Measurements from ENCODE around the gene CSE1L.
"Not testable (repeated sequence)": the region's sequence is repeated elsewhere in the genome, so short reads cannot be mapped to it uniquely, and the experiment has no call there.

CSE1L gene, protein sequence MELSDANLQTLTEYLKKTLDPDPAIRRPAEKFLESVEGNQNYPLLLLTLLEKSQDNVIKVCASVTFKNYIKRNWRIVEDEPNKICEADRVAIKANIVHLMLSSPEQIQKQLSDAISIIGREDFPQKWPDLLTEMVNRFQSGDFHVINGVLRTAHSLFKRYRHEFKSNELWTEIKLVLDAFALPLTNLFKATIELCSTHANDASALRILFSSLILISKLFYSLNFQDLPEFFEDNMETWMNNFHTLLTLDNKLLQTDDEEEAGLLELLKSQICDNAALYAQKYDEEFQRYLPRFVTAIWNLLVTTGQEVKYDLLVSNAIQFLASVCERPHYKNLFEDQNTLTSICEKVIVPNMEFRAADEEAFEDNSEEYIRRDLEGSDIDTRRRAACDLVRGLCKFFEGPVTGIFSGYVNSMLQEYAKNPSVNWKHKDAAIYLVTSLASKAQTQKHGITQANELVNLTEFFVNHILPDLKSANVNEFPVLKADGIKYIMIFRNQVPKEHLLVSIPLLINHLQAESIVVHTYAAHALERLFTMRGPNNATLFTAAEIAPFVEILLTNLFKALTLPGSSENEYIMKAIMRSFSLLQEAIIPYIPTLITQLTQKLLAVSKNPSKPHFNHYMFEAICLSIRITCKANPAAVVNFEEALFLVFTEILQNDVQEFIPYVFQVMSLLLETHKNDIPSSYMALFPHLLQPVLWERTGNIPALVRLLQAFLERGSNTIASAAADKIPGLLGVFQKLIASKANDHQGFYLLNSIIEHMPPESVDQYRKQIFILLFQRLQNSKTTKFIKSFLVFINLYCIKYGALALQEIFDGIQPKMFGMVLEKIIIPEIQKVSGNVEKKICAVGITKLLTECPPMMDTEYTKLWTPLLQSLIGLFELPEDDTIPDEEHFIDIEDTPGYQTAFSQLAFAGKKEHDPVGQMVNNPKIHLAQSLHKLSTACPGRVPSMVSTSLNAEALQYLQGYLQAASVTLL

DNA sequence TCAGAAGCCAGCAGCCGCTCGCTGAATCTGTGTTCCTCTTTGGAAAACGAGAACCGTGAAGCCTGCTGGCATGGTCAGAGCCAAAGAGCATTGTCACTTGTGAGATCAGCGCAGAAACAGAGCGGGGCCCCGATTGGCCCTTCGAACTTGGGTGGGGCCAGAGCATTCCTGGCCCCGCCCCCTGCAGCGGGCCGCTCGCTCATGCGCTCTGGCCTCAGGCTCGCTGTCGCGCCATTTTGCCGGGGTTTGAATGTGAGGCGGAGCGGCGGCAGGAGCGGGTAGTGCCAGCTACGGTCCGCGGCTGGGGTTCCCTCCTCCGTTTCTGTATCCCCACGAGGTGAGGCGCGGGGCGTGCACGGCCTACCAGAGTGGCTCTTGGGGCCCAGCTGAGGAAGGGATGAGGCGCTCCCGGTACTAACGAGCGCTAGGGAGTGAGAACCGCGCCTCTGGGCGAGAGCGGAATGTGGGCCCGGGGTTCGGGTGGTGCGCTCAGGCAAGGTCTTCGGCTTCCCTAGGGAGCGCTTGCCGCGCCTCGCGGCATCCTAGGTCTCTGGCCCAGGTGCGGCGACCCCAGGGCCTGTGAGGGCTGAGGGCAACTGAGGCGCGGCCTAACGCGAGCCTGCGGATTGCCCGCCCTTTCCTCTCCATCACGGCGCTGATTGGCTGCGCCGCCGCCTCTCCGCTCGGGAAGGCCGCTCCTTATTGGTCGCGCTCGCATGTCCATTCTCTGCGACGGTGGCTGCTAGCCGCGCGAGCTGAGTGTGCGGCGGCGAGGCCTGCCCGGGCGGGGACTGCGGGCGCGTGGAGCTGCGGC is at the start of gene CSE1L:
Gene CSE1L, plus strand, starts transcription at position 226 of the 814 bp plus-strand sequence. CDS start 12,152 bp downstream, outside the sequence.
- DNase-seq (ENCODE audit: low read depth in 1 of 2, low spot score in 1 of 2) = peak; percentile 84 to 93

DNA sequence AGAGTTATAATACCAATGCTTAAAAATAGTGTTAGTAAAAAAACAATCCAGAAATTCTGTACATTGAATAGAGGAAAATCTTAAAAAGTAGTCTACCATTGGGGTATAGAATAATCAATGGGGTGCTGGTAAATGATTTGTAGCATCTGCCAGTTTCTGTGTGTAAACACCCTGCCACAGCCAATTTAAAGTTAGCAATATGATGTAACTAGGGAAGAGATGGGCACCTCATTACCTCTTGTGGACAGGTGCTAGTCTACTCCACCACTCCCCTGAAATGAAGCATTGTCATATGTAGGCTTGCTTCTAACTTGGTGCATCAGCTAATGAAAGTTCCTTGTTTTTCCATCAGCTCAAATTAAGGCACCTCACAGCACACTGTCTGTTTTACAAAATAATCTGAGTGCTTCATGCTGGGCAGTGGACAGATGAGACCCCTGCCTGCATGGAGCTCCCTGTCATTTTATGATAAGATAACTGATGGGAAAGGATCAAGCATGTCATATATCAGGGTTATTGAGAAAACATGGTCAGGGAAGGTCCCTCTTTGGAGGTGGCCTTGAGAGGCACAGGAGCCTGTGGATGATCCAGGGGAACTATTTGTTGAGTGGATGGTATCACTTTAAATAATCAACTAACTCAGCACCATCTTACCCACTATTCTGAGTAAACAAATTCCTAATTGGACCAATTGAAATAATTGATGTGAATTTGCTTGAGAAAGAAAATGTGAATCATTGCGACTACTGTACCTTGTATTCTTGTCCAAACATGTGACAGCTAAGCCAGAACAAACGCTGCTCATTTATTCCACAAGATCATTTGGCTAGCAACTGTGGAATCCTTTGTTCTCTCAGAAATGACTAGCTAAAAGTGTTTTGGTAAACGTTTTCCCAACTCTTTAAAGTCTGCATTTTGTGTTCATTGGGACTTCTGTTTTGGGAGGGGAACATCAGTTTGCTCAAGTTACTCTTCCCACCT is 45.9 kb upstream of the CSE1L start:
- DNase-seq (ENCODE audit: low read depth in 1 of 2, low spot score in 1 of 2) = no peak

DNA sequence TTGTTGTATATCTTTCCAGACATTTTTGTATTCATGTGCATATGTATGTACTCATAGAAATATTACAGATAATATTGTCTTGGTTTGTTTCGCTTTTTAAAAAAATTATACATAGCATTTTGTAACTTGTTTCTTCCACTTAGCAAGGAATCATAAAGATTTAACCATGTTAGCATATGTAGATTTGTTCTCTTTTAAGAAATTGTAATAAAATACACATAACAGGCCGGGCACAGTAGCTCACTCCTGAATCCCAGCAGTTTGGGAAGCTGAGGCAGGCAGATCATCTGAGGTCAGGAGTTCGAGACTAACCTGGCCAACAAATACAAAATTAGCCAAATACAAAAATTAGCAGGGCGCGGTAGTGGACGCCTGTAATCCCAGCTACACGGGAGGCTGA is 44.4 kb upstream of the CSE1L start:
- no peak for DNase-seq (ENCODE audit: low read depth in 1 of 2, low spot score in 1 of 2)

DNA sequence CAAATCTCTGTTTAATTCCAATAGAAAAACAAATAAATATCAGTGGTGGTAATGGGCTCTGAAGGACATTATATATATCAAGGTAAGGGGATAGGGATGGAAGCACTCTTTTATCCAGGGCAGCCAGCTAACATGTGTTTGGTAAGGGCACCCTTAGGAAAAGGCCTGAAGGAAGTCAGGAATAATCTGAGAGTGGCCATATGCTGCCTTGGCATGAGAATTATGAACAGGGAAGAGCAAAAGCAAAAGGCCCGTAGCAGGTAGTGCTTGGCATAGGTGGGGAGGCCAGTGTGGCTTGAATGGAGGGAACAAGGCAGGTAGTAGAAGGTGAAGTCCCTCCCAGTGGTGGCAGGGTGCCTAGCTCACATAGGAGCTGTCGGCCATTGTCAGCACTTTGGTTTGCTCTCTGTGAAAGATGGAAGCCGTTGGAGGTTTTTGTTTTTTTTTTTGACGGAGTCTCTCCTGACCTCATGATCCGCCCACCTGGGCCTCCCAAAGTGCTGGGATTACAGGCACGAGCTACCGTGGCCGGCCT is 39.6 kb upstream of the CSE1L start:
- DNase-seq (ENCODE audit: low read depth in 1 of 2, low spot score in 1 of 2) = no peak

DNA sequence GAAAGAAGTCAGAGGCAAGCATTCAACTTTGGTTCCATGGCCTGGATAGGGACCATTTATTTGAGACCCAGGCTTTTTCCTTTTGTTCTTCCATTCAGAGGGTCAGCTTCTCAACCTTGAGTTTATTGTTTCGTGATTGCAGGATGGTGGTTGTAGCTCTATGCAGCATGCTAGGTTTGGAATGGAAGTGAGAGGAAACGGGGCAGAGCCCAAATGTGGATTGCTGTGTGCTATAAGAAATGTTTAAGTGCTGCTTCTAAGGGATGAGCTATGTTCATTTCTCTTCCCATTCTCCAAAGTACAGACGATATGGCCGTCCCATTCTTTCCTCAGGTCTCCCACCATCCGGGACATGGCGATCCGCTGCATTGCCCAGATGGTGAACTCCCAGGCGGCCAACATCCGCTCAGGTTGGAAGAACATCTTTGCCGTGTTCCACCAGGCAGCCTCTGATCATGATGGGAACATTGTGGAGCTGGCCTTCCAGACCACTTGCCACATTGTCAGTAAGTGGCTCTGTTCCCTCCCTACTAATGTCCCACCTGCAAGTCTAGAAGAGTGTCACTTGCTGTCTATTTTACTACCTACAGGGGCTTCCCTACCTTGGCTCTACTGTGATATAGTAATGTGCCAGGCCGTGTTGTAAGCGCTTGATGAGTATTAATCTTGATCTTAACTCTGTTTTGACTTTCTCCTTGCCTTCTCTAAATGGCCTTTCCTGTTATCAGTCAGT is 36.0 kb upstream of the CSE1L start:
- no peak for DNase-seq (ENCODE audit: low read depth in 1 of 2, low spot score in 1 of 2)

DNA sequence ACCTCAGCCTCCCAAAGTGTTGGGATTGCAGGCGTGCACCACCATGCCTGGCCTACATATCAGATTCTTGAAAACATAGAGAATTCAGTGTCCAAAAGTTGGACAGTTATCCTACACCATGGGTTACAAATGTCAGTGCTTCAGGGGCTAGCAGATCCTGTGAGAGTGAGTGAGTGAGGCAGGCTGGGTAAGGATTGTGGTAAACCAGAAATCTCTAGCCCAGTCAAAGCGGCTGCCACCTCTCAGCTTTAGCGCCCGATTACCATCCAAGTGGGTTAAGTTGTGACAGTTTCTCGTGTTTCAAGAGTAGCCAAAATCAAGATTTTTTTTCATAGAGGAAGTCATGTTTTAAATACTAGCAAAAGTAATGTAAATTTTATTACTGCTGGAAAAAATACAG is 21.9 kb upstream of the CSE1L start:
- DNase-seq (ENCODE audit: low read depth in 1 of 2, low spot score in 1 of 2) = no peak

DNA sequence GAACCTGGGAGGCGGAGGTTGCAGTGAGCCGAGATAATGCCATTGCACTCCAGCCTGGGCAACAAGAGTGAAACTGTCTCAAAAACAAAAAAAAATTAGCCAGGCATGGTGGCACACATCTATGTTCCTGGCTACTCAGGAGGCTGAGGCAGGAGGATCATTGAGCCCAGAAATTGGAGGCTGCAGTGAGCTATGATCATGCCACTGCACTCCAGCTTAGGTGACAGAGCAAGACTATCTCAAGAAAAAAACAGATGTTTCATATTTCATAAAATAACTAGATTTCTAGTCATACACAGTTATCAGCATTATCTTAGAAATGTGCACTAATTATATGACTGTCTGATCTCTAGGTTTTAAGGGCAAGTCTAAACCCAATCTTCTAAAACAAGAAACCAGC is 17.9 kb upstream of the CSE1L start:
- DNase-seq (ENCODE audit: low read depth in 1 of 2, low spot score in 1 of 2) = not testable (repeated sequence)

DNA sequence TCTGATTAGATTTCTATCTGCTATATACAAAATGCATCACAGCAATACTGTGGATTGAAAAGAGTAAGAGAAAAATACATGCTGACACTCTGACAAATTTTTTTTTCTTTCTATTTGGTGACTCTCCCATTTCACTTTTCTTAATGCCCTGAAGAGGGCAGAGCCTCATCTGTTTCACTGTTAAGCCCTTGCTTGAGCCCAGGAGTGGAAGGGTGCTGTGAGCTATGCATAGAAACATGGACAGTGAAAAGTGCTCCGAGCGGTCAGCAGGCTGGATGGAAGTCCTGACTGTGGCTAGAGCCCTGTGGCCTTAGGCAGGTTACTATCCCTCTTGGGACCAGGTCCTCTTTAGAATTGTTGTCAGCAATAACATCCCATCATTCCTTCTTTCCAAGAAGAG is 17.4 kb upstream of the CSE1L start:
- DNase-seq (ENCODE audit: low read depth in 1 of 2, low spot score in 1 of 2) = no peak

DNA sequence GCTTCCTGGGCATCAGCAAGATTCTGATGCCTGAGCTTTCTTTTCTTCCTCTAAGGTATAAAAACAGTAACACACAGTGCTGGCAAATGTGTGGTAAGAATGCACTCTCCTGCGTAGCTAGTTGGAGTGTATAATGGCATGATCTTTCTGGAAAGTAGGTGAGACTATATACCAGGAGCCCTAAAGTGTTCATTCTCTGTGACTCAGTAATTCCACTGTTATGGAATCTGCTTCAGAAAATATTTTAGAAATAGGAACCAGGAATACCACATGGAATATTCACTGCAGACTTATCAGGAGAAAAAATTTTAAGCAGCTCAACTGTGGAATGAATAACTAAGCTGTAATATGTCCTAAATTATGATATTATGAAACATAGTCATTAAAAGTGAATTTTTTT is 16.9 kb upstream of the CSE1L start:
- no peak for DNase-seq (ENCODE audit: low read depth in 1 of 2, low spot score in 1 of 2)

DNA sequence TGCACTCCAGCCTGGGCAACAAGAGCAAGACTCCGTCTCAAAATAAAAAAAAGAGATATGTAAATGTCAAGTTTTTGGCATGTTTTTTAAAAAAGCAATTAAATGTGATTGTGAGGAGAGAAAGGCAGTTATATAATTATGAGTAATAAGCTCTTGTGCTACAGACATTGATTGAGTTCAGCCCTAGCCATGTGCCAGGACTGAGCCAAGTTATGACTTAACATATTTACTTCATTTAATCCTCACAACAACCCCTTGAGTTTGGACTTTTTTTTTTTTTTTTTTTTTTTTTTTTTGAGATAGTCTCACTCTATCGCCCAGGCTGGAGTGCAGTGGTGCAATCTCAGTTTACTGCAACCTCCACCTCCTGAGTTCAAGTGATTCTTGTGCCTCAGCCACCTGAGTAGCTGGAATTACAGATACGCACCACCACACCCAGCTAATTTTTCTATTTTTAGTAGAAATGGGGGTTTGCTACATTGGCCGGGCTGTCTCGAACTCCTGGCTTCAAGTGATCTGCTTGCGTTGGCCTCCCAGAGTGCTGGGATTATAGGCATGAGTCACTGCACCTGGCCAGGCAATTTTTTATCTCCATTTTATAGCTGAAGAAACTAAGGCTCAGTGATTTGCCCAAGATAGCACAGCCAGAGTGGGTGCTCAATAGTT is 15.0 kb upstream of the CSE1L start:
- DNase-seq (ENCODE audit: low read depth in 1 of 2, low spot score in 1 of 2) = no peak

DNA sequence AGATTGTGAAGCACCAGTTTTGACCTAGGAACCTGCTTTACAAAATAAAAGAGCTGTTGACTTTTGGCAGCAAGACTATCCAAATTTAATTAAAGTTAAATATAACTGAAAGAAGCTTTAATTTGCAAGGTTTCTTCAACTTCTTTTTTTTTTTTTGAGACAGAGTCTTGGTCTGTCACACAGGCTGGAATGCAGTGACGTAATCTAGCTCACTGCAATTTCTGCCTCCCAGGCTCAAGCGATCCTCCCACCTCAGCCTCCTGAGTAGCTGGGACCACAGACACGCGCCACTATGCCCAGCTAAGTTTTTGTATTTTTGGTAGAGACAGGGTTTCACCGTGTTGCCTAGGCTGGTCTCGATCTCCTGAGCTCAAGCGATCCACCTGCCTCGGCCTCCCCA is 13.7 kb upstream of the CSE1L start:
- no peak for DNase-seq (ENCODE audit: low read depth in 1 of 2, low spot score in 1 of 2)

DNA sequence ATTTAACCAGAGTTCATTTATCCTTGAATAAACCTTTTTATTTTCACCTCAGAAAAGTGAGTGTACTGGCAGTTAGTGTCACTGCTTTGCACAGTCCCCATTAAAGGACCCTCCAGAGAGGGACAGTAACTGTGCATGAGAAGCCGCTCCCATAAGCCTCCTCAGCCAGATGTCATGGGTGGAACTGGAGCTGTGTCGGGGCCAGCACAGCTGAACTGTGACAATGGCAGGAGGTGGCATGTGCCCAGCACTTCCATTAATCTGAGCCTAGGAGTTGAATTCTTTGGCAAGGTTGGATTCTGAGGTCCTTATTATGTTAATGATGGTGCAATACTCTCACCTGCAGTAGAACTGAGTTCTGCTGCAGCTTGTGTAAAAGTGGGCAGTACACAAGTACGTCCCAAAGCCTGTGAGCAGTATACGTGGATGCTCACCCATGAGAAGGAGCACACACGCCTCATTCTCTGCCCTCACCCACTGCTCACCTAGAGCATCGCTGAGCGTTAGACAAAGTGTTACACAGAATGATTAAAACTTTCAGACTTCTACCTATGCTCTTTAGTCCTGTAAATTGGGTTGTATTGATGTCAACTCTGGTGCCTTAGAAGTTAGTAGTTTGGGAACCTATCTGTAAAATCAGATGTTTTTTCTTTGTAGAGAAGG is 11.9 kb upstream of the CSE1L start:
- no peak for DNase-seq (ENCODE audit: low read depth in 1 of 2, low spot score in 1 of 2)

DNA sequence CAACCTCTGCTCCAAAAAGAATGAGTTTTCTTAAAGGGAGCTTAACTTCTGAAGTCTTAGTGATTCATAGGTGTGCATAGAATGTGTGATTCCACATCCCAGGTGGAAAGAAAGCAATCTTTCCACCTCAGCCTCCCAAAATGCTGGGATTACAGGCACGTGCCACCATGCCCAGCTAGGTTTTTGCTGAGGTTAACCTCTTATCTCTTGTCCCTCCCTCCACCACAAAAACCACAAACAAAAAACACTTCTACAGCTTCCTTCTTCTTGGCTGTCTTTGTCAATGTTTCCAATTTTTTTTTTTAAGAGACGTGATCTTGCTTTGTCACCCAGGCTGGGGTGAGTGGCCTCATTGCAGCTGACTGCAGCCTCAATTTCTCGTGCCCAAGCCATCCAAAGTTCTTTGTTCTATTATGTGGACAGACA is 8.1 kb upstream of the CSE1L start:
- no peak for DNase-seq (ENCODE audit: low read depth in 1 of 2, low spot score in 1 of 2)

DNA sequence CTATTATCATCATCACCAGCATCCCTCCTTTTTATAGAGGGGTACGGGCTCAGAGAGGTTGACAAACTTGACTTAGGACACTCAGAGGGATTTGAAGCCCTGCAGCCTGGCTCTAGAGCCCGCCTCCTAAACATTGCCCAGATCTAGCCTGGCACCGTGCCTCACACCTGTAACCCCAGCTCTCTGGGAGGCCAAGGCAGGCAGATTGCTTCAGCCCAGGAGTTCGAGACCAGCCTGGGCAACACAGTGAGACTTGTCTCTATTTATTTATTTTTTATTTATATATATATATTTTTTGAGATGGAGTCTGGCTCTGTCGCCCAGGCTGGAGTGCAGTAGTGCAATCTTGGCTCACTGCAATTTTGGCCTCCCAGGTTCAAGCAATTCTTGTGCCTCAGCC is 6.3 kb upstream of the CSE1L start:
- DNase-seq (ENCODE audit: low read depth in 1 of 2, low spot score in 1 of 2) = no peak

DNA sequence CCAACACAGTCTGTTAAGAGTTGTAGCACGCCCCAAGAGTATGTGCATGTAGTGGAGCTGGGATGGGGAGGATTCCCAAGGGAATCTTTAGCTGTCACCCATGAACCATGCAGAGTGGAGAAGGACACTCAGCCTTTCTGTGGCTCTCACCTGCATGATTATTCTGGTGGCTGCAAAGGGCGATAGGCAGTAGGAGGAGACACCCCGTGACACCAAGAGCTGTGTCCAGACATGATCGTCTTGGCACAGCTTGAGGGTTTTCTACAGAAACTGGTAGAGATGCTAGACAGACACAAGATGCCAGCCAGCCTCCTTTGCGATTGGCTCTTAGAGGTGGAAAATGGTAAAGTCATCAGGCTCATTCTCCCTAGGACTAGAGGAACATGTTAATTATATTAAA is 3.1 kb upstream of the CSE1L start:
- DNase-seq (ENCODE audit: low read depth in 1 of 2, low spot score in 1 of 2) = no peak

DNA sequence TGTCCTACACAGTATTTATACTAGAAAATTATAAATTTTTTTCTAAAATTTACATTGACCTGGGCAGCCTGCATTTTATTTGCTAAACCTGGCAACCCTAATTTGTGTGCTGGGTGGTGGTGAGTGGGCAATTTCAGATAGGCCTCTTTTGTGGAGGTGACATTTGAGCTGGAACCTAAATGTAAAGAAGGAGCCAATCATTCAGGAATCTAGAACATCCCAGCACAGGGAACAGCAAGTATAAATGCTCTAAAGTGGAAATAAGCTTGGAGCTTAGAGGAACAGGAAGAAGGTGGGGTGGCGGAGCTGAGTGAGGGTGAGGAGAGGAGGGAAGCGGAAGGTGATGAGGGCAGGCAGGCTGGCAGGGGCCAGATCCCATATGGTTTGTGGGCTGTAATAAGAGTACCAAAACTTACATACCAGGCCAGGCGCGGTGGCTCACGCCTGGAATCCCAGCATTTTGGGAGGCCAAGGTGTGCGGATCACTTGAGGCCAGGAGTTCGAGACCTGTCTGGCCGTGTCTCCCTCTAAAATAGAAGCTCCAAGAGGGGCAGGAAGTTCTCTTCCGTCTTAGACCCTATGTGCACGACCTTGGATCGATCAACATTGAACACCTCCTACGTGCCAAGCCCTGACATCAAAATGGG is 549 bp upstream of the CSE1L start:
- peak in 1 of 2 donors; percentile 3 for DNase-seq (ENCODE audit: low read depth in 1 of 2, low spot score in 1 of 2)

DNA sequence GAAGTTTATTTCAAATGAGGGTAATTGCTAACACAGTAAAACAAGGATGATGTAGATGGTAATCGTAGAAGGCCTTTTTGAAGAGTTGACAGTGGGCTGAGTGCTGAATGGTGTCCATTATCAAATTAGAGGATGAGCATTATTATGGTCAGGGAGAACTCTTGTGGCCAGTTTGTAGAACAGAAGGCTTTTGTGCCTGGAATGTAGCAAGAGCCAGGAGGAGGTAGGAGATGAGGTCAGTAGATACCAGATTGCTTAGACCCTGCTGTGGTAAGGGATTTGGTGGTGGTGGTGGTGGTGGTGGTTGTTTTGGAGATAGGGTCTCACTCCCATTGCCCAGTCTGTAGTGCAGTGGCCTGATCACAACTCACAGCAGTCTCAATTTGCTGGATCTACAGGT is 6.2 kb downstream of the CSE1L start:
- DNase-seq (ENCODE audit: low read depth in 1 of 2, low spot score in 1 of 2) = no peak
